Adipose tissue (tissue), 3 donors: ENCODE data around the gene RBMY1E. TPM values are rescaled to one million over a fixed set of nuclear protein-coding genes. Genes with fewer than 3 reads are reported as not detected.
"Not testable (repeated sequence)": the region's sequence is repeated elsewhere in the genome, so short reads cannot be mapped to it uniquely, and the experiment has no call there.

Experiments
- H3K27ac ChIP-seq: one replicate; pipeline ENCODE4 v1.5.1; 2013; ENCODE audit warnings: low read depth, low read length
- WGBS, 3 donors: extraction: QIAGEN DNeasy Blood & Tissue Kit; methylation state at CpG; one replicate each; pipeline ENCODE4 v1.1.7; 2013; 5-methylcytosine and 5-hydroxymethylcytosine counted together
- polyA plus RNA-seq, 3 donors: library from polyadenylated mRNA; stranded (reverse); fragments of 200-250 nt; gene quantifications; one replicate each; pipeline ENCODE4 v1.2.3, GENCODE V29; 2013
- donor health status: healthy with polysubstance abuse.
- donor health status: Bipolar disorder and iron deficiency.
- donor health status: healthy.

Gene RBMY1E
- not detected for polyA plus RNA-seq

GRCh38 chrY:21917932-21918331, at the start of gene RBMY1E:
RBMY1E (minus strand) TSS chrY:21918032; CDS start chrY:21916054, 1,978 bp downstream.
- H3K27ac ChIP-seq = not testable (repeated sequence)
- WGBS, 3 donors = no CpG with 5 or more reads among the region's 29 CpGs

- not testable (repeated sequence) for H3K27ac ChIP-seq
- no CpG with 5 or more reads among the region's 28 CpGs for whole genome bisulfite sequencing, 3 donors
Observed at GRCh38 chrY:21894426-21894825, 23.4 kb downstream of the RBMY1E start, which contains the start of gene RBMY1D. RBMY1D (minus strand) TSS chrY:21894526; CDS start chrY:21892513, 2,013 bp downstream.

- WGBS, 3 donors = no CpG with 5 or more reads among the region's 5 CpGs
Observed at GRCh38 chrY:21869407-21870076, 48.3 kb downstream of the RBMY1E start.

More at GRCh38 chrY:21869407-21870076, 48.3 kb downstream of the RBMY1E start:
- not testable (repeated sequence) for H3K27ac ChIP-seq

Other genes starting within 250 kb of the RBMY1E start
- not detected for gene RBMY1D, start 23.5 kb downstream of the RBMY1E start, polyA plus RNA-seq